Measurements from ENCODE around the gene RFC5.

GRCh38 chr12:117981267-117981666, 35.2 kb upstream of the RFC5 start:
- TF ChIP-seq CTCF (IDR thresholded peaks at IDR 0.05) (no peak), POLR2AphosphoS5 (IDR thresholded peaks at IDR 0.05) (no peak)
